SK-N-SH treated with all-trans-retinoic acid at 6 μM for 48 hours (cell line): Measurements from ENCODE around the gene NCBP2L.

Source experiments
- ISL1 ChIP-seq: fragments of 250-450 bp; sonication (Bioruptor Pico); IDR thresholded peaks from 2 replicates; pipeline ENCODE4 v2.1.2; 2022; ENCODE audit warnings: mild to moderate bottlenecking, moderate library complexity
- TF ChIP-seq, protein P1 (sequence below): fragments of 250-450 bp; sonication (Bioruptor Pico); IDR thresholded peaks from 2 replicates; pipeline ENCODE4 v1.5.1; 2021; ENCODE audit warnings: mild to moderate bottlenecking, moderate library complexity
- TF ChIP-seq, protein P2 (sequence below): fragments of 250-450 bp; sonication (Bioruptor Pico); IDR thresholded peaks from 2 replicates; pipeline ENCODE4 v1.5.0; 2020; ENCODE audit warnings: mild to moderate bottlenecking, moderate library complexity

DNA sequence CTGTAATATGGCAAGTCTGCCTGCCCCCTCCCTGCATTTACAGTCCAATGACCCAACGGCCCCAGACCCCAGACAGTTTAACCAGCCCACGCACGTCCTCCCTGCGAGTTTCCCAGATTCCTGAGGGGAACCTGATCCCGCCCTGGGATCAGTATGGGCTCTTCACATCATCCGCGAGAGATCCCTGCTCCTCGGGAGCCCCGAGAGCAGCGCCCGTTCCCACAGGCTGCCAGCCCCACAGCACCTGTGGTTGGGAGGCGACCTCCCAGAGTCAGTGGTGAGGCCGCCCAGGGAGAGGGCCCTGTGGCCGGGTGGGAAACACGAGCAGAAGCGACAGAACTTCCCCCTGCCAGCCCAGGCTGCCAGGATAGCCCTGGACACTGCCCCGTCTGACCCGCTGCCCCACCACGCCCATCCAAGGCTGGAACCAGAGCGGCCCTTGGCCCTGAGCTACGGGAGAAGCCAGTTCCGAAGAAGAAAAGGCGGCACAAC is 34.8 kb upstream of the NCBP2L start:
- no peak for TF ChIP-seq ISL1
- TF ChIP-seq, protein P1, sequence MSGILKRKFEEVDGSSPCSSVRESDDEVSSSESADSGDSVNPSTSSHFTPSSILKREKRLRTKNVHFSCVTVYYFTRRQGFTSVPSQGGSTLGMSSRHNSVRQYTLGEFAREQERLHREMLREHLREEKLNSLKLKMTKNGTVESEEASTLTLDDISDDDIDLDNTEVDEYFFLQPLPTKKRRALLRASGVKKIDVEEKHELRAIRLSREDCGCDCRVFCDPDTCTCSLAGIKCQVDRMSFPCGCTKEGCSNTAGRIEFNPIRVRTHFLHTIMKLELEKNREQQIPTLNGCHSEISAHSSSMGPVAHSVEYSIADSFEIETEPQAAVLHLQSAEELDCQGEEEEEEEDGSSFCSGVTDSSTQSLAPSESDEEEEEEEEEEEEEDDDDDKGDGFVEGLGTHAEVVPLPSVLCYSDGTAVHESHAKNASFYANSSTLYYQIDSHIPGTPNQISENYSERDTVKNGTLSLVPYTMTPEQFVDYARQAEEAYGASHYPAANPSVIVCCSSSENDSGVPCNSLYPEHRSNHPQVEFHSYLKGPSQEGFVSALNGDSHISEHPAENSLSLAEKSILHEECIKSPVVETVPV (CRISPR knock-in tag): no peak
- TF ChIP-seq, protein P2, sequence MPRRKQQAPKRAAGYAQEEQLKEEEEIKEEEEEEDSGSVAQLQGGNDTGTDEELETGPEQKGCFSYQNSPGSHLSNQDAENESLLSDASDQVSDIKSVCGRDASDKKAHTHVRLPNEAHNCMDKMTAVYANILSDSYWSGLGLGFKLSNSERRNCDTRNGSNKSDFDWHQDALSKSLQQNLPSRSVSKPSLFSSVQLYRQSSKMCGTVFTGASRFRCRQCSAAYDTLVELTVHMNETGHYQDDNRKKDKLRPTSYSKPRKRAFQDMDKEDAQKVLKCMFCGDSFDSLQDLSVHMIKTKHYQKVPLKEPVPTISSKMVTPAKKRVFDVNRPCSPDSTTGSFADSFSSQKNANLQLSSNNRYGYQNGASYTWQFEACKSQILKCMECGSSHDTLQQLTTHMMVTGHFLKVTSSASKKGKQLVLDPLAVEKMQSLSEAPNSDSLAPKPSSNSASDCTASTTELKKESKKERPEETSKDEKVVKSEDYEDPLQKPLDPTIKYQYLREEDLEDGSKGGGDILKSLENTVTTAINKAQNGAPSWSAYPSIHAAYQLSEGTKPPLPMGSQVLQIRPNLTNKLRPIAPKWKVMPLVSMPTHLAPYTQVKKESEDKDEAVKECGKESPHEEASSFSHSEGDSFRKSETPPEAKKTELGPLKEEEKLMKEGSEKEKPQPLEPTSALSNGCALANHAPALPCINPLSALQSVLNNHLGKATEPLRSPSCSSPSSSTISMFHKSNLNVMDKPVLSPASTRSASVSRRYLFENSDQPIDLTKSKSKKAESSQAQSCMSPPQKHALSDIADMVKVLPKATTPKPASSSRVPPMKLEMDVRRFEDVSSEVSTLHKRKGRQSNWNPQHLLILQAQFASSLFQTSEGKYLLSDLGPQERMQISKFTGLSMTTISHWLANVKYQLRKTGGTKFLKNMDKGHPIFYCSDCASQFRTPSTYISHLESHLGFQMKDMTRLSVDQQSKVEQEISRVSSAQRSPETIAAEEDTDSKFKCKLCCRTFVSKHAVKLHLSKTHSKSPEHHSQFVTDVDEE (CRISPR knock-in tag): no peak
